ENCODE measurements around the gene USE1.

USE1 gene

GRCh38 chr19:17215127-17215971, at the start of gene USE1:
TSS of gene USE1 (plus strand) at chr19:17215357. CDS start at chr19:17215406, 49 bp downstream.
- no peaks in the 10 kb centered on the region for H3K9me3 ChIP-seq
- H3K27me3 ChIP-seq, result no peaks in the 10 kb centered on the region
- peaks cover 38% of the 10 kb centered on the region for H3K36me3 ChIP-seq
- H3K4me3 ChIP-seq (ENCODE audit: low read depth in 1 of 2, low read length in 1 of 2), result peak within 1 kb of the TSS; percentile 68 to 82
- peaks cover 12 to 13% of the 10 kb centered on the region in 2 experiments for H3K4me1 ChIP-seq (ENCODE audit: control insufficient read depth in 1 of 2, insufficient read depth in 1 of 2, low read depth in 1 of 2, low read length in 1 of 2)
- H3K27ac ChIP-seq, result peak within 1 kb of the TSS; percentile 94
- peak; percentile 50 for TF ChIP-seq CTCF (IDR thresholded peaks at IDR 0.05)

GRCh38 chr19:17165715-17166114, 49.4 kb upstream of the USE1 start:
- peaks cover 99% of the 10 kb centered on the region for H3K36me3 ChIP-seq
- H3K9me3 ChIP-seq, result no peaks in the 10 kb centered on the region
- H3K27ac ChIP-seq, result no peak overlapping the region
- H3K27me3 ChIP-seq, result no peaks in the 10 kb centered on the region
- H3K4me3 ChIP-seq (ENCODE audit: low read depth in 1 of 2, low read length in 1 of 2), result no peak overlapping the region
- TF ChIP-seq CTCF (IDR thresholded peaks at IDR 0.05), result no peak
- H3K4me1 ChIP-seq (ENCODE audit: control insufficient read depth in 1 of 2, insufficient read depth in 1 of 2, low read depth in 1 of 2, low read length in 1 of 2), result no peaks in the 10 kb centered on the region

- Histone ChIP-seq H3K36me3 (peaks cover 99% of the 10 kb centered on the region), H3K27ac (no peak overlapping the region)
Observed at GRCh38 chr19:17170538-17171297, 44.4 kb upstream of the USE1 start.

GRCh38 chr19:17171874-17172273, 43.3 kb upstream of the USE1 start:
- Histone ChIP-seq H3K9me3 (no peaks in the 10 kb centered on the region), H3K4me1 (ENCODE audit: control insufficient read depth in 1 of 2, insufficient read depth in 1 of 2, low read depth in 1 of 2, low read length in 1 of 2) (no peaks in the 10 kb centered on the region), H3K27ac (no peak overlapping the region), H3K36me3 (peaks cover 99% of the 10 kb centered on the region), H3K4me3 (ENCODE audit: low read depth in 1 of 2, low read length in 1 of 2) (no peak overlapping the region), H3K27me3 (no peaks in the 10 kb centered on the region)
- no peak for TF ChIP-seq CTCF (IDR thresholded peaks at IDR 0.05)

More at GRCh38 chr19:17170538-17171297, 44.4 kb upstream of the USE1 start:
- no peaks in the 10 kb centered on the region for H3K27me3 ChIP-seq
- TF ChIP-seq CTCF (IDR thresholded peaks at IDR 0.05), result no peak
- no peaks in the 10 kb centered on the region for H3K4me1 ChIP-seq (ENCODE audit: control insufficient read depth in 1 of 2, insufficient read depth in 1 of 2, low read depth in 1 of 2, low read length in 1 of 2)
- H3K9me3 ChIP-seq, result no peaks in the 10 kb centered on the region
- H3K4me3 ChIP-seq (ENCODE audit: low read depth in 1 of 2, low read length in 1 of 2), result no peak overlapping the region

- TF ChIP-seq CTCF (IDR thresholded peaks at IDR 0.05), result no peak
- Histone ChIP-seq H3K36me3 (peaks cover 99% of the 10 kb centered on the region), H3K27ac (no peak overlapping the region), H3K27me3 (no peaks in the 10 kb centered on the region), H3K9me3 (no peaks in the 10 kb centered on the region), H3K4me3 (ENCODE audit: low read depth in 1 of 2, low read length in 1 of 2) (no peak overlapping the region), H3K4me1 (ENCODE audit: control insufficient read depth in 1 of 2, insufficient read depth in 1 of 2, low read depth in 1 of 2, low read length in 1 of 2) (no peaks in the 10 kb centered on the region)
Observed at GRCh38 chr19:17172624-17173345, 42.4 kb upstream of the USE1 start.
